HCT116 (cell line): Measurements from ENCODE around the gene BEND5. TPM values are rescaled to one million over a fixed set of nuclear protein-coding genes. Genes with fewer than 3 reads are reported as not detected.

Experiments used
- ATAC-seq: fragments of 200-7000 bp; cut with Tn5 transposase; 2 replicates; pipeline ENCODE4 v1.9.1; 2020; ENCODE audit warnings: mild to moderate bottlenecking, moderate library complexity
- BruUV-seq: library from RNA; stranded (reverse); fragments of 400-500 nt; replicated peaks from 2 replicates; lab custom pipeline; 2021; lab: Mats Ljungman, UMichigan
- CTCF ChIA-PET: fragments of 300-600 bp; sonication (Branson Sonifier 250); formaldehyde crosslinking; loops from one replicate; lab custom pipeline; 2021; ENCODE audit warnings: antibody characterized with exemption; lab: Charles Lee
- POLR2A ChIA-PET: fragments of 300-600, 350-600 bp; sonication (Branson Sonifier 250); formaldehyde crosslinking; loops from one replicate; lab custom pipeline; 2021; ENCODE audit warnings: antibody characterized with exemption; lab: Charles Lee
- RAD21 ChIA-PET, 2 experiments: fragments of 300-600 bp; sonication (Branson Sonifier 250); formaldehyde crosslinking; loops; one replicate each; lab custom pipeline; 2023; ENCODE audit warnings: low total read pairs in 2 of 2; ENCODE audit not compliant: uncharacterized antibody in 2 of 2, unreplicated experiment in 2 of 2, low non-redundant PET in 1 of 2; lab: Charles Lee
- DNase-seq: peaks from one replicate; pipeline ENCODE4 v3.0.0-alpha.2; 2010; ENCODE audit warnings: low read depth, low spot score
- H2AFZ ChIP-seq: fragments of 200-600 bp; shearing (Covaris generic), sonication (generic); 2 replicates; pipeline ENCODE4 v1.6.1; 2017; ENCODE audit warnings: low read depth, mixed run types, mixed read lengths, antibody characterized with exemption, low read length; ENCODE audit not compliant: poor library complexity, severe bottlenecking
- H3K27ac ChIP-seq: 2 replicates; pipeline ENCODE4 v1.5.1; 2012; ENCODE audit warnings: low read depth, low read length
- H3K27me3 ChIP-seq: fragments of 200-600 bp; sonication (generic); 2 replicates; pipeline ENCODE4 v1.6.1; 2016; ENCODE audit warnings: mixed run types, low read length, mixed read lengths; ENCODE audit not compliant: insufficient read depth
- H3K36me3 ChIP-seq, 2 experiments: fragments of 200-500 bp in 1 of 2; fragments of 200-600 bp in 1 of 2; sonication (Bioruptor generic) in 1 of 2; sonication (generic) in 1 of 2; 2 replicates each; pipeline versions ENCODE4 v1.5.1 to v1.6.1; 2014 to 2016; ENCODE audit warnings: low read length in 2 of 2, inconsistent platforms in 1 of 2, mixed read lengths in 1 of 2, mixed run types in 1 of 2; ENCODE audit not compliant: insufficient read depth in 2 of 2, control insufficient read depth in 1 of 2
- H3K4me1 ChIP-seq, 2 experiments: fragments of 200-600 bp in 1 of 2; sonication (generic) in 1 of 2; 2 replicates each; pipeline versions ENCODE4 v1.5.1 to v1.6.1; 2012 to 2017; ENCODE audit warnings: low read length in 2 of 2, inconsistent platforms in 1 of 2, mild to moderate bottlenecking in 1 of 2, mixed read lengths in 1 of 2, mixed run types in 1 of 2, moderate library complexity in 1 of 2; ENCODE audit not compliant: insufficient read depth in 2 of 2, control insufficient read depth in 1 of 2
- H3K4me2 ChIP-seq: fragments of 200-600 bp; sonication (generic); 2 replicates; pipeline ENCODE4 v1.6.1; 2017; ENCODE audit warnings: mixed run types, low read length, mixed read lengths
- H3K4me3 ChIP-seq, 2 experiments: fragments of 200-600 bp in 1 of 2; sonication (generic) in 1 of 2; replicated peaks in 1 of 2; 2 replicates each; pipeline ENCODE4 v1.5.1; 2011 to 2016; ENCODE audit warnings: low read length in 2 of 2, control low read depth in 1 of 2, low read depth in 1 of 2, mild to moderate bottlenecking in 1 of 2, mixed read lengths in 1 of 2, mixed run types in 1 of 2
- H3K79me2 ChIP-seq: fragments of 200-600 bp; sonication (generic); 2 replicates; pipeline ENCODE4 v1.6.1; 2017; ENCODE audit warnings: mild to moderate bottlenecking, mixed run types, low read length, moderate library complexity, mixed read lengths; ENCODE audit not compliant: insufficient read depth
- H3K9ac ChIP-seq: fragments of 200-600 bp; sonication (generic); 2 replicates; pipeline ENCODE4 v1.6.1; 2016; ENCODE audit warnings: low read length, mixed read lengths
- H3K9me2 ChIP-seq: fragments of 200-600 bp; sonication (generic), shearing (Covaris generic); 2 replicates; pipeline ENCODE4 v1.6.1; 2017; ENCODE audit warnings: mixed run types, mild to moderate bottlenecking, moderate library complexity; ENCODE audit not compliant: insufficient read depth
- H3K9me3 ChIP-seq, 2 experiments: fragments of 200-500 bp in 1 of 2; fragments of 200-600 bp in 1 of 2; sonication (Bioruptor generic) in 1 of 2; sonication (generic) in 1 of 2; 2 replicates each; pipeline ENCODE4 v1.6.1; 2014 to 2017; ENCODE audit warnings: low read length in 2 of 2, mixed read lengths in 2 of 2, inconsistent platforms in 1 of 2, low read depth in 1 of 2, mild to moderate bottlenecking in 1 of 2, mixed run types in 1 of 2, moderate library complexity in 1 of 2; ENCODE audit not compliant: control insufficient read depth in 1 of 2, insufficient read depth in 1 of 2
- H4K20me1 ChIP-seq: fragments of 200-600 bp; sonication (generic), shearing (Covaris generic); 2 replicates; pipeline ENCODE4 v1.6.1; 2017; ENCODE audit warnings: mixed run types, mild to moderate bottlenecking, moderate library complexity; ENCODE audit not compliant: insufficient read depth
- ATF3 ChIP-seq: IDR thresholded peaks from 2 replicates; pipeline ENCODE4 v1.6.1; 2012
- ELF1 ChIP-seq: IDR thresholded peaks from 2 replicates; pipeline ENCODE4 v1.6.1; 2012; ENCODE audit warnings: low read depth, borderline replicate concordance
- EZH2 ChIP-seq: fragments of 200-600 bp; sonication (generic); IDR thresholded peaks from 2 replicates; pipeline ENCODE4 v1.6.1; 2017; ENCODE audit warnings: antibody characterized with exemption, mixed run types
- EZH2phosphoT487 ChIP-seq: fragments of 200-600 bp; IDR thresholded peaks from 2 replicates; pipeline ENCODE4 v1.6.1; 2018; ENCODE audit warnings: antibody characterized with exemption, borderline replicate concordance
- FOSL1 ChIP-seq: IDR thresholded peaks from 2 replicates; pipeline ENCODE4 v1.6.1; 2012; ENCODE audit warnings: low read depth
- JUND ChIP-seq: IDR thresholded peaks from 2 replicates; pipeline ENCODE4 v1.6.1; 2012
- POLR2A ChIP-seq: IDR thresholded peaks from 2 replicates; pipeline ENCODE4 v1.7.0; 2011; ENCODE audit warnings: borderline replicate concordance; ENCODE audit not compliant: insufficient read depth, insufficient read length; ENCODE audit errors: extremely low read depth
- POLR2AphosphoS5 ChIP-seq: IDR thresholded peaks from 2 replicates; pipeline ENCODE4 v1.6.1; 2011; ENCODE audit warnings: mild to moderate bottlenecking, low read depth, low read length, moderate library complexity
- RAD21 ChIP-seq: IDR thresholded peaks from 2 replicates; pipeline ENCODE4 v1.6.1; 2012; ENCODE audit warnings: low read depth, mild to moderate bottlenecking
- SIN3A ChIP-seq: IDR thresholded peaks from 2 replicates; pipeline ENCODE4 v1.6.1; 2012; ENCODE audit warnings: low read depth
- SRF ChIP-seq: IDR thresholded peaks from 2 replicates; pipeline ENCODE4 v1.6.1; 2012; ENCODE audit warnings: low read depth
- TCF7L2 ChIP-seq: IDR thresholded peaks from 2 replicates; pipeline ENCODE4 v1.7.0; 2011; ENCODE audit warnings: borderline replicate concordance, inconsistent platforms; ENCODE audit not compliant: insufficient read depth, insufficient read length; ENCODE audit errors: extremely low read depth
- ZBTB33 ChIP-seq: IDR thresholded peaks from 2 replicates; pipeline ENCODE4 v1.6.1; 2011; ENCODE audit warnings: mild to moderate bottlenecking, low read length, moderate library complexity; ENCODE audit not compliant: insufficient replicate concordance; ENCODE audit errors: extremely low read depth
- ZFX ChIP-seq: fragments of 450-650 bp; IDR thresholded peaks from 2 replicates; pipeline ENCODE4 v1.6.1; 2017
- ZNF274 ChIP-seq: fragments of 200-500 bp; sonication (Bioruptor generic); IDR thresholded peaks from 2 replicates; pipeline ENCODE4 v1.6.1; 2014; ENCODE audit warnings: mild to moderate bottlenecking, low read depth, low read length, inconsistent platforms
- intact Hi-C: fragments of 100-400 bp; cut with micrococcal nuclease; formaldehyde crosslinking; loops from 2 replicates; pipeline ENCODE4 v1.10.0; 2022
- total RNA-seq: library from RNA; stranded (reverse); gene quantifications from one replicate; pipeline ENCODE4 v1.2.1, GENCODE V29; 2021; ENCODE audit not compliant: unreplicated experiment
- TF ChIP-seq, protein P1 (sequence below): IDR thresholded peaks from 2 replicates; pipeline ENCODE4 v1.6.1; 2012
- TF ChIP-seq, protein P2 (sequence below): IDR thresholded peaks from 2 replicates; pipeline ENCODE4 v1.6.1; 2012; ENCODE audit warnings: low read depth

BEND5 gene
- total RNA-seq, 1 experiment from 2014 or later = not detected

DNA sequence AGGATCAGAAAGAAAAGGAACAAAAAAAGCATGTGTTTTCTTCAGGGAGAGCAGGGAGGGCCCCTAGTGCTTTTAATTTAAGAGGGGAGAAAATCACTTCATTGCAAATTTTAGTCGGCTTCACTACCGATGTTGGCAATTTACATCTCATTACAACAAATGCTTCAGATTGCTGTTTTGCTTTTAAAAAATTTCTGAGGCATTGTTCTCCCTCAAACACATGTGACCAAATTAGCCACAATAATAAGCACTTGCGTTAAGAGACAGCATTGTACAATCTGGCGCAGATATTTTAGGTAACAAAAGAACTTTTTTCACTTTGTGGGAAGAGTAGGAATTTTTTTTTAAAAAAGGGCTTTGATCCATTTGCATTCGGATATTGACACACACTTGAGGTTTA is 29.8 kb downstream of the BEND5 start:
- ChIA-PET POLR2A (no interaction called here), RAD21 (no interaction called here), CTCF (no interaction called here)
- H3K4me1 ChIP-seq = no peaks in the 10 kb centered on the region
- H3K4me3 ChIP-seq = no peak overlapping the region
- BruUV-seq = no TSS peak
- H3K27me3 ChIP-seq = peaks cover 19% of the 10 kb centered on the region
- intact Hi-C loops = no loop called here
- H3K27ac ChIP-seq = no peak overlapping the region
- no peaks in the 10 kb centered on the region for H4K20me1 ChIP-seq
- DNase-seq = no peak
- H3K79me2 ChIP-seq = no peaks in the 10 kb centered on the region
- H3K9me2 ChIP-seq = no peaks in the 10 kb centered on the region
- H3K36me3 ChIP-seq = no peaks in the 10 kb centered on the region
- no peak overlapping the region for H3K4me2 ChIP-seq
- no peak overlapping the region for H2AFZ ChIP-seq
- H3K9ac ChIP-seq = no peak overlapping the region
- ATAC-seq = no peak
- no peaks in the 10 kb centered on the region for H3K9me3 ChIP-seq
- TF ChIP-seq, protein P1, sequence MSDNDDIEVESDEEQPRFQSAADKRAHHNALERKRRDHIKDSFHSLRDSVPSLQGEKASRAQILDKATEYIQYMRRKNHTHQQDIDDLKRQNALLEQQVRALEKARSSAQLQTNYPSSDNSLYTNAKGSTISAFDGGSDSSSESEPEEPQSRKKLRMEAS = no peak
- TF ChIP-seq, protein P2, sequence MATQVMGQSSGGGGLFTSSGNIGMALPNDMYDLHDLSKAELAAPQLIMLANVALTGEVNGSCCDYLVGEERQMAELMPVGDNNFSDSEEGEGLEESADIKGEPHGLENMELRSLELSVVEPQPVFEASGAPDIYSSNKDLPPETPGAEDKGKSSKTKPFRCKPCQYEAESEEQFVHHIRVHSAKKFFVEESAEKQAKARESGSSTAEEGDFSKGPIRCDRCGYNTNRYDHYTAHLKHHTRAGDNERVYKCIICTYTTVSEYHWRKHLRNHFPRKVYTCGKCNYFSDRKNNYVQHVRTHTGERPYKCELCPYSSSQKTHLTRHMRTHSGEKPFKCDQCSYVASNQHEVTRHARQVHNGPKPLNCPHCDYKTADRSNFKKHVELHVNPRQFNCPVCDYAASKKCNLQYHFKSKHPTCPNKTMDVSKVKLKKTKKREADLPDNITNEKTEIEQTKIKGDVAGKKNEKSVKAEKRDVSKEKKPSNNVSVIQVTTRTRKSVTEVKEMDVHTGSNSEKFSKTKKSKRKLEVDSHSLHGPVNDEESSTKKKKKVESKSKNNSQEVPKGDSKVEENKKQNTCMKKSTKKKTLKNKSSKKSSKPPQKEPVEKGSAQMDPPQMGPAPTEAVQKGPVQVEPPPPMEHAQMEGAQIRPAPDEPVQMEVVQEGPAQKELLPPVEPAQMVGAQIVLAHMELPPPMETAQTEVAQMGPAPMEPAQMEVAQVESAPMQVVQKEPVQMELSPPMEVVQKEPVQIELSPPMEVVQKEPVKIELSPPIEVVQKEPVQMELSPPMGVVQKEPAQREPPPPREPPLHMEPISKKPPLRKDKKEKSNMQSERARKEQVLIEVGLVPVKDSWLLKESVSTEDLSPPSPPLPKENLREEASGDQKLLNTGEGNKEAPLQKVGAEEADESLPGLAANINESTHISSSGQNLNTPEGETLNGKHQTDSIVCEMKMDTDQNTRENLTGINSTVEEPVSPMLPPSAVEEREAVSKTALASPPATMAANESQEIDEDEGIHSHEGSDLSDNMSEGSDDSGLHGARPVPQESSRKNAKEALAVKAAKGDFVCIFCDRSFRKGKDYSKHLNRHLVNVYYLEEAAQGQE = no peak
- TF ChIP-seq JUND (no peak), ELF1 (no peak), SRF (no peak), ZNF274 (no peak), POLR2A (no peak), EZH2phosphoT487 (no peak), POLR2AphosphoS5 (no peak), FOSL1 (no peak), ATF3 (no peak), ZBTB33 (no peak), ZFX (no peak), RAD21 (no peak), TCF7L2 (no peak), EZH2 (no peak), SIN3A (no peak)
